ENCODE results near the gene TBX6.

TBX6 gene

GRCh38 chr16:30063278-30063892 is 28.3 kb downstream of the TBX6 start:
- TF ChIP-seq CTCF (IDR thresholded peaks at IDR 0.05; ENCODE audit: insufficient read depth, missing control alignments) = no peak
- FAIRE-seq (no peak), DNase-seq (ENCODE audit: insufficient read length, low spot score) (no peak)

GRCh38 chr16:30060836-30061554 is 30.7 kb downstream of the TBX6 start:
- FAIRE-seq = no peak
- no peak for TF ChIP-seq CTCF (IDR thresholded peaks at IDR 0.05; ENCODE audit: insufficient read depth, missing control alignments)
- DNase-seq (ENCODE audit: insufficient read length, low spot score) = no peak

- FAIRE-seq = no peak
- DNase-seq (ENCODE audit: insufficient read length, low spot score) = no peak
- no peak for TF ChIP-seq CTCF (IDR thresholded peaks at IDR 0.05; ENCODE audit: insufficient read depth, missing control alignments)
These were observed 31.4 kb downstream of the TBX6 start for GRCh38 chr16:30060346-30060745.

- FAIRE-seq (no peak), DNase-seq (ENCODE audit: insufficient read length, low spot score) (peak; percentile 66)
- peak; percentile 57 for TF ChIP-seq CTCF (IDR thresholded peaks at IDR 0.05; ENCODE audit: insufficient read depth, missing control alignments)
These were observed 36.7 kb downstream of the TBX6 start for GRCh38 chr16:30054959-30055553.

GRCh38 chr16:30054451-30054850 is 37.3 kb downstream of the TBX6 start:
- no peak for TF ChIP-seq CTCF (IDR thresholded peaks at IDR 0.05; ENCODE audit: insufficient read depth, missing control alignments)
- DNase-seq (ENCODE audit: insufficient read length, low spot score) (no peak), FAIRE-seq (no peak)

- DNase-seq (ENCODE audit: insufficient read length, low spot score) = no peak
- no peak for TF ChIP-seq CTCF (IDR thresholded peaks at IDR 0.05; ENCODE audit: insufficient read depth, missing control alignments)
- FAIRE-seq = no peak
These were observed 38.2 kb downstream of the TBX6 start for GRCh38 chr16:30053376-30054015.

Measured in D721Med (cell line).